Measurements from ENCODE around the gene SULT1C2. TPM values are rescaled to one million over a fixed set of nuclear protein-coding genes. Genes with fewer than 3 reads are reported as not detected.

Gene SULT1C2
- total and polyA plus RNA-seq, 2 of the 13 experiments (the other 11 are each of a cell fraction or from before 2014, with no cell fraction given): 4.0 to 6.2 TPM

DNA sequence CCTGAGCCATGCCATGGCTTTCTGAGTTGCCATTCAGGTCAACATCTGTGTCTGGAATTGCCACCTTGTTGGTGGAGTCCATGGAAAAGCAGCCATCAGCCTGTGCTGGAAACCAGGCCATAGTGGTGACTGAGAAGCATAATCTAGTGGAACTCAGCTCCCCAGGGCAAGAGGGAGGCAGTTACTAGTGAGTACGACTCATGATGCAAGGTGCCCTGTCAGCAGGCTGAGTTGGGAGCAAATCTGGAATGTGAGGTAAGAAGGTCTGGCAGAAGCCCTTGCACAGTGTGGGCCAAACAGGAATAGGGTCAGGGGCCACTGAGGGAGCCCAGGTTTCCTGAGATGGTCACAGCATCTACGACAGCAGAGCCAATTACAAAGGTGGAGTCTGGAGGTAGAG, 37.1 kb downstream of the SULT1C2 start:
- WGBS (ENCODE audit: low lambda C conversion rate): 11% methylated on average over 2 of the region's 2 CpGs
- no peak; the same call in 2 of the 3 replicates for ATAC-seq
- no peaks in the 10 kb centered on the region for H3K36me3 ChIP-seq (replicated peaks in 1 of 2; ENCODE audit: control insufficient read depth in 1 of 2, insufficient read depth in 2 of 2, low read length in 2 of 2)
- in situ Hi-C loops (cut with HindIII; ENCODE audit: extremely low pct_ligation_motif_present, low pct_unique_long_range_greater_than_20kb) (no loop called here), intact Hi-C loops (cut with micrococcal nuclease; ENCODE audit: unreplicated experiment) (no loop called here)
- H3K9me3 ChIP-seq (ENCODE audit: low read length): no peaks in the 10 kb centered on the region
- BruUV-seq (replicated peaks): no TSS peak
- no peaks in the 10 kb centered on the region for H4K20me1 ChIP-seq (ENCODE audit: insufficient read depth, low read length)
- DNase-seq (ENCODE audit: low spot score): no peak
- no peak overlapping the region for H3K27ac ChIP-seq (ENCODE audit: extremely low read length, insufficient read depth, low read length)
- no peaks in the 10 kb centered on the region for H3K4me1 ChIP-seq (ENCODE audit: insufficient read depth, low read length)
- H3K9ac ChIP-seq (ENCODE audit: insufficient read depth, low read depth, low read length): no peak overlapping the region
- H3K4me3 ChIP-seq (replicated peaks in 1 of 3; ENCODE audit: insufficient read depth in 1 of 3, low read depth in 2 of 3, low read length in 3 of 3): no peak overlapping the region
- POLR2A ChIA-PET: no interaction called here
- FAIRE-seq: no peak
- no peak overlapping the region for H2AFZ ChIP-seq (ENCODE audit: low read length)
- 0 out of 5 replicates have a peak, but pooled peaks cover 0 to 3% of the 10 kb centered on the region in 2 experiments for H3K27me3 ChIP-seq (ENCODE audit: control insufficient read depth in 1 of 2, insufficient read depth in 2 of 2, low read length in 2 of 2)
- no peak overlapping the region for H3K4me2 ChIP-seq (ENCODE audit: low read depth, low read length)
- TF ChIP-seq MED8 (CRISPR knock-in tag; IDR thresholded peaks at IDR 0.05; ENCODE audit: insufficient replicate concordance): no peak
- TF ChIP-seq ZGPAT (CRISPR knock-in tag; IDR thresholded peaks at IDR 0.05): no peak
- TF ChIP-seq ZNF670 (CRISPR knock-in tag; IDR thresholded peaks at IDR 0.05; ENCODE audit: borderline replicate concordance): no peak
- no peak for TF ChIP-seq HDAC2 (CRISPR knock-in tag; IDR thresholded peaks at IDR 0.05)
- no peak for TF ChIP-seq KLF9 (CRISPR knock-in tag; IDR thresholded peaks at IDR 0.05; ENCODE audit: low read depth)
- TF ChIP-seq, protein P1, sequence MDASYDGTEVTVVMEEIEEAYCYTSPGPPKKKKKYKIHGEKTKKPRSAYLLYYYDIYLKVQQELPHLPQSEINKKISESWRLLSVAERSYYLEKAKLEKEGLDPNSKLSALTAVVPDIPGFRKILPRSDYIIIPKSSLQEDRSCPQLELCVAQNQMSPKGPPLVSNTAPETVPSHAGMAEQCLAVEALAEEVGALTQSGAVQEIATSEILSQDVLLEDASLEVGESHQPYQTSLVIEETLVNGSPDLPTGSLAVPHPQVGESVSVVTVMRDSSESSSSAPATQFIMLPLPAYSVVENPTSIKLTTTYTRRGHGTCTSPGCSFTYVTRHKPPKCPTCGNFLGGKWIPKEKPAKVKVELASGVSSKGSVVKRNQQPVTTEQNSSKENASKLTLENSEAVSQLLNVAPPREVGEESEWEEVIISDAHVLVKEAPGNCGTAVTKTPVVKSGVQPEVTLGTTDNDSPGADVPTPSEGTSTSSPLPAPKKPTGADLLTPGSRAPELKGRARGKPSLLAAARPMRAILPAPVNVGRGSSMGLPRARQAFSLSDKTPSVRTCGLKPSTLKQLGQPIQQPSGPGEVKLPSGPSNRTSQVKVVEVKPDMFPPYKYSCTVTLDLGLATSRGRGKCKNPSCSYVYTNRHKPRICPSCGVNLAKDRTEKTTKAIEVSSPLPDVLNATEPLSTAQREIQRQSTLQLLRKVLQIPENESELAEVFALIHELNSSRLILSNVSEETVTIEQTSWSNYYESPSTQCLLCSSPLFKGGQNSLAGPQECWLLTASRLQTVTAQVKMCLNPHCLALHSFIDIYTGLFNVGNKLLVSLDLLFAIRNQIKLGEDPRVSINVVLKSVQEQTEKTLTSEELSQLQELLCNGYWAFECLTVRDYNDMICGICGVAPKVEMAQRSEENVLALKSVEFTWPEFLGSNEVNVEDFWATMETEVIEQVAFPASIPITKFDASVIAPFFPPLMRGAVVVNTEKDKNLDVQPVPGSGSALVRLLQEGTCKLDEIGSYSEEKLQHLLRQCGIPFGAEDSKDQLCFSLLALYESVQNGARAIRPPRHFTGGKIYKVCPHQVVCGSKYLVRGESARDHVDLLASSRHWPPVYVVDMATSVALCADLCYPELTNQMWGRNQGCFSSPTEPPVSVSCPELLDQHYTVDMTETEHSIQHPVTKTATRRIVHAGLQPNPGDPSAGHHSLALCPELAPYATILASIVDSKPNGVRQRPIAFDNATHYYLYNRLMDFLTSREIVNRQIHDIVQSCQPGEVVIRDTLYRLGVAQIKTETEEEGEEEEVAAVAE (CRISPR knock-in tag; IDR thresholded peaks at IDR 0.05; ENCODE audit: borderline replicate concordance): no peak
- TF ChIP-seq TSC22D2 (CRISPR knock-in tag; IDR thresholded peaks at IDR 0.05; ENCODE audit: borderline replicate concordance): no peak
- TF ChIP-seq IRF2 (CRISPR knock-in tag; IDR thresholded peaks at IDR 0.05): no peak
- CTCF ChIA-PET (ENCODE audit: low intra/inter-chr PET ratio, low total read pairs): no interaction called here
- no peaks in the 10 kb centered on the region for H3K79me2 ChIP-seq (ENCODE audit: insufficient read depth, low read length)
